ENCODE data around the gene PCNT. TPM values are rescaled to one million over a fixed set of nuclear protein-coding genes. Genes with fewer than 3 reads are reported as not detected.
A peak's percentile ranks its signal among the peaks of the same experiment; 100 is the strongest.

PCNT gene
- total and polyA plus RNA-seq, 4 experiments from 2014 or later = 2.0 to 52.1 (median 36.1) TPM

GRCh38 chr21:46426313-46427046 lies 102.5 kb downstream of the PCNT start:
- ChIA-PET CTCF (ENCODE audit: partially characterized antibody) (no interaction called here), POLR2A (ENCODE audit: partially characterized antibody) (interaction anchor here (0.6 kb wide), 1 partner anchor 104 kb away, joined by 4 read pairs; no protein-coding TSS in a partner anchor)
- DNase-seq = no peak
- H3K9me3 Mint-ChIP-seq = no peaks in the 10 kb centered on the region
- Histone ChIP-seq H3K4me3 (ENCODE audit: low read length in 2 of 2) (no peak overlapping the region), H3K27me3 (ENCODE audit: insufficient read depth, low read length) (no peaks in the 10 kb centered on the region), H3K9me3 (ENCODE audit: control insufficient read depth in 1 of 2, low read length in 2 of 2) (no peaks in the 10 kb centered on the region), H3K36me3 (ENCODE audit: insufficient read depth, low read length) (peaks cover 37% of the 10 kb centered on the region), H3K4me1 (ENCODE audit: insufficient read depth, low read length) (peaks cover 26% of the 10 kb centered on the region), H3K27ac (ENCODE audit: low read depth, low read length) (no peak overlapping the region)
- peaks cover 6 to 30% (median 13%) of the 10 kb centered on the region in 4 donors for H3K4me1 Mint-ChIP-seq
- intact Hi-C loops (cut with micrococcal nuclease) = no loop called here
- peak overlapping the region in 2 of 7 donors; percentile 17 to 42 for H3K27ac Mint-ChIP-seq
- H3K27me3 Mint-ChIP-seq = no peaks in the 10 kb centered on the region
- no peak overlapping the region for H3K4me3 Mint-ChIP-seq
- peaks cover 11 to 15% of the 10 kb centered on the region in 2 donors for H3K36me3 Mint-ChIP-seq

- H3K9me3 Mint-ChIP-seq = no peaks in the 10 kb centered on the region
- H3K4me3 Mint-ChIP-seq = no peak overlapping the region
Measured at GRCh38 chr21:46427516-46427915, 103.6 kb downstream of the PCNT start.

GRCh38 chr21:46428286-46428685 lies 104.3 kb downstream of the PCNT start:
- ChIA-PET CTCF (ENCODE audit: partially characterized antibody) (no interaction called here), POLR2A (ENCODE audit: partially characterized antibody) (no interaction called here)
- H3K36me3 ChIP-seq (ENCODE audit: insufficient read depth, low read length) = peaks cover 40% of the 10 kb centered on the region
- Mint-ChIP-seq H3K4me3 (no peak overlapping the region), H3K9me3 (no peaks in the 10 kb centered on the region), H3K36me3 (peaks cover 21 to 24% of the 10 kb centered on the region in 2 donors), H3K4me1 (peaks cover 6 to 21% (median 13%) of the 10 kb centered on the region in 4 donors), H3K27me3 (no peaks in the 10 kb centered on the region), H3K27ac (no peak overlapping the region)
- H3K27me3 ChIP-seq (ENCODE audit: insufficient read depth, low read length) = no peaks in the 10 kb centered on the region
- intact Hi-C loops (cut with micrococcal nuclease) = no loop called here
- DNase-seq = no peak
- no peaks in the 10 kb centered on the region for H3K9me3 ChIP-seq (ENCODE audit: control insufficient read depth in 1 of 2, low read length in 2 of 2)
- H3K4me1 ChIP-seq (ENCODE audit: insufficient read depth, low read length) = peaks cover 19% of the 10 kb centered on the region
- H3K27ac ChIP-seq (ENCODE audit: low read depth, low read length) = no peak overlapping the region
- no peak overlapping the region for H3K4me3 ChIP-seq (ENCODE audit: low read length in 2 of 2)

More at GRCh38 chr21:46427516-46427915, 103.6 kb downstream of the PCNT start:
- H3K36me3 ChIP-seq (ENCODE audit: insufficient read depth, low read length) = peaks cover 42% of the 10 kb centered on the region
- peak overlapping the region in 1 of 7 donors; percentile 77 for H3K27ac Mint-ChIP-seq
- H3K27me3 Mint-ChIP-seq = no peaks in the 10 kb centered on the region
- peaks cover 6 to 28% (median 13%) of the 10 kb centered on the region in 4 donors for H3K4me1 Mint-ChIP-seq
- no peaks in the 10 kb centered on the region for H3K27me3 ChIP-seq (ENCODE audit: insufficient read depth, low read length)
- CTCF ChIA-PET (ENCODE audit: partially characterized antibody) = no interaction called here
- DNase-seq = no peak
- no peak overlapping the region for H3K27ac ChIP-seq (ENCODE audit: low read depth, low read length)
- peaks cover 21 to 24% of the 10 kb centered on the region in 2 donors for H3K36me3 Mint-ChIP-seq
- no peak overlapping the region for H3K4me3 ChIP-seq (ENCODE audit: low read length in 2 of 2)
- peaks cover 24% of the 10 kb centered on the region for H3K4me1 ChIP-seq (ENCODE audit: insufficient read depth, low read length)
- POLR2A ChIA-PET (ENCODE audit: partially characterized antibody) = no interaction called here
- H3K9me3 ChIP-seq (ENCODE audit: control insufficient read depth in 1 of 2, low read length in 2 of 2) = no peaks in the 10 kb centered on the region
- intact Hi-C loops (cut with micrococcal nuclease) = no loop called here

- no peak for DNase-seq
Measured at GRCh38 chr21:46428987-46429710, 105.2 kb downstream of the PCNT start.

GRCh38 chr21:46429754-46430681 lies 106.1 kb downstream of the PCNT start:
- Mint-ChIP-seq H3K4me3 (no peak overlapping the region), H3K9me3 (no peaks in the 10 kb centered on the region), H3K27ac (peak overlapping the region in 1 of 7 donors; percentile 83), H3K27me3 (no peaks in the 10 kb centered on the region), H3K36me3 (peaks cover 26 to 33% of the 10 kb centered on the region in 2 donors), H3K4me1 (peaks cover 0 to 8% (median 4%) of the 10 kb centered on the region in 4 donors)
- no peak overlapping the region for H3K4me3 ChIP-seq (ENCODE audit: low read length in 2 of 2)
- peaks cover 40% of the 10 kb centered on the region for H3K36me3 ChIP-seq (ENCODE audit: insufficient read depth, low read length)
- CTCF ChIA-PET (ENCODE audit: partially characterized antibody) = no interaction called here
- POLR2A ChIA-PET (ENCODE audit: partially characterized antibody) = no interaction called here
- intact Hi-C loops (cut with micrococcal nuclease) = no loop called here
- DNase-seq = no peak
- no peaks in the 10 kb centered on the region for H3K27me3 ChIP-seq (ENCODE audit: insufficient read depth, low read length)
- no peak overlapping the region for H3K27ac ChIP-seq (ENCODE audit: low read depth, low read length)
- H3K4me1 ChIP-seq (ENCODE audit: insufficient read depth, low read length) = peaks cover 8% of the 10 kb centered on the region
- no peaks in the 10 kb centered on the region for H3K9me3 ChIP-seq (ENCODE audit: control insufficient read depth in 1 of 2, low read length in 2 of 2)

More at GRCh38 chr21:46428987-46429710, 105.2 kb downstream of the PCNT start:
- intact Hi-C loops (cut with micrococcal nuclease) = no loop called here
- Mint-ChIP-seq H3K4me1 (peaks cover 4 to 15% (median 10%) of the 10 kb centered on the region in 4 donors), H3K27ac (peak overlapping the region in 1 of 7 donors; percentile 35), H3K27me3 (no peaks in the 10 kb centered on the region), H3K4me3 (no peak overlapping the region), H3K9me3 (no peaks in the 10 kb centered on the region), H3K36me3 (peaks cover 21 to 26% of the 10 kb centered on the region in 2 donors)
- H3K4me1 ChIP-seq (ENCODE audit: insufficient read depth, low read length) = peaks cover 13% of the 10 kb centered on the region
- H3K9me3 ChIP-seq (ENCODE audit: control insufficient read depth in 1 of 2, low read length in 2 of 2) = no peaks in the 10 kb centered on the region
- H3K27me3 ChIP-seq (ENCODE audit: insufficient read depth, low read length) = no peaks in the 10 kb centered on the region
- CTCF ChIA-PET (ENCODE audit: partially characterized antibody) = no interaction called here
- H3K36me3 ChIP-seq (ENCODE audit: insufficient read depth, low read length) = peaks cover 40% of the 10 kb centered on the region
- POLR2A ChIA-PET (ENCODE audit: partially characterized antibody) = no interaction called here
- no peak overlapping the region for H3K27ac ChIP-seq (ENCODE audit: low read depth, low read length)
- H3K4me3 ChIP-seq (ENCODE audit: low read length in 2 of 2) = no peak overlapping the region

- no peaks in the 10 kb centered on the region for H3K27me3 Mint-ChIP-seq
- H3K36me3 Mint-ChIP-seq = peaks cover 26 to 35% of the 10 kb centered on the region in 2 donors
- Histone ChIP-seq H3K4me1 (ENCODE audit: insufficient read depth, low read length) (no peaks in the 10 kb centered on the region), H3K9me3 (ENCODE audit: control insufficient read depth in 1 of 2, low read length in 2 of 2) (no peaks in the 10 kb centered on the region), H3K4me3 (ENCODE audit: low read length in 2 of 2) (no peak overlapping the region), H3K27me3 (ENCODE audit: insufficient read depth, low read length) (no peaks in the 10 kb centered on the region), H3K27ac (ENCODE audit: low read depth, low read length) (no peak overlapping the region), H3K36me3 (ENCODE audit: insufficient read depth, low read length) (peaks cover 45% of the 10 kb centered on the region)
- no peak overlapping the region for H3K4me3 Mint-ChIP-seq
- no peak overlapping the region for H3K27ac Mint-ChIP-seq
- no peaks in the 10 kb centered on the region for H3K4me1 Mint-ChIP-seq
- CTCF ChIA-PET (ENCODE audit: partially characterized antibody) = no interaction called here
- intact Hi-C loops (cut with micrococcal nuclease) = no loop called here
- no peak for DNase-seq
- POLR2A ChIA-PET (ENCODE audit: partially characterized antibody) = no interaction called here
- no peaks in the 10 kb centered on the region for H3K9me3 Mint-ChIP-seq
Measured at GRCh38 chr21:46431448-46431847, 107.5 kb downstream of the PCNT start.
